ENCODE data around the gene C17orf113.

DNA sequence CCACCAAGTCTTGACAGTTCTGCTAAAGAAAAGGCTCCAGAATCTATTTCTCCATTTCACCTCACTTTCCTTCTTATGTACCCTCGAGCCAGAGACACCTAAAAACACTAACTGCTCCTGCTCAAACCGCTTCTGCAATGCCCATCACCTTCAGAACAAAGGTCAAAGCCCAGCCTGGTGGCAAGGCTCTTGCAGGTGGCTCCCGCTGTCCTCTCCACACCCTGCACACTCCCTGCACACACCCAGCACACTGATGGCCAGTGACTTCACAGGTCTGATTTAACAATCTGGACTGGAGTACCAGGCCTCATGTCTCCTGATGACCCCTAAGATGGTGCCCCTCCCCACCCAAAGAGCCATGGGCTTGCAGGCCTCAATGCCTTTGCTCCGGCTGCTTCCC is 9.8 kb upstream of the C17orf113 start:
- TF ChIP-seq GATA2 (IDR thresholded peaks at IDR 0.05; ENCODE audit: low read depth, low read length) (no peak), GATA3 (IDR thresholded peaks at IDR 0.05; ENCODE audit: low read depth, low read length) (no peak)

All from SH-SY5Y (cell line).